Heart left ventricle (tissue), 16 donors: ENCODE data around the gene MAP1LC3B. TPM values are rescaled to one million over a fixed set of nuclear protein-coding genes. Genes with fewer than 3 reads are reported as not detected.

Source experiments
- ATAC-seq, 4 donors: fragments of 200-7000 bp; cut with Tn5 transposase; one replicate each; pipeline ENCODE4 v1.9.1; 2020 to 2022; ENCODE audit warnings: moderate library complexity in 4 of 4, mild to moderate bottlenecking in 3 of 4, moderate number of reproducible peaks in 1 of 4
- DNase-seq, 5 donors: peaks; one replicate each; pipeline ENCODE4 v3.0.0-alpha.2; 2020
- H3K27ac ChIP-seq, 12 donors: fragments of 200-600 bp; sonication (generic) in 4 of 12; one replicate each; pipeline versions ENCODE4 v1.5.0 to v1.8.0; 2016 to 2022; ENCODE audit warnings: mild to moderate bottlenecking in 2 of 12
- H3K27me3 ChIP-seq, 9 donors: fragments of 200-600 bp; sonication (generic) in 2 of 9; one replicate each; pipeline versions ENCODE4 v1.5.1 to v1.8.0; 2016 to 2022; ENCODE audit warnings: mild to moderate bottlenecking in 3 of 9
- H3K36me3 ChIP-seq, 9 donors: fragments of 200-600 bp; sonication (generic) in 2 of 9; one replicate each; pipeline versions ENCODE4 v1.5.0 to v1.8.0; 2018 to 2022; ENCODE audit warnings: mild to moderate bottlenecking in 2 of 9
- H3K4me1 ChIP-seq, 12 donors: fragments of 200-600 bp; sonication (generic) in 4 of 12; one replicate each; pipeline versions ENCODE4 v1.5.0 to v1.8.0; 2016 to 2022; ENCODE audit warnings: mild to moderate bottlenecking in 3 of 12
- H3K4me3 ChIP-seq, 12 donors: fragments of 200-600 bp; sonication (generic) in 4 of 12; one replicate each; pipeline versions ENCODE4 v1.5.0 to v1.8.0; 2017 to 2022; ENCODE audit warnings: mild to moderate bottlenecking in 9 of 12, moderate library complexity in 4 of 12
- H3K9me3 ChIP-seq, 12 donors: fragments of 200-600 bp; sonication (generic) in 4 of 12; one replicate each; pipeline versions ENCODE4 v1.5.0 to v1.8.0; 2016 to 2022; ENCODE audit warnings: mild to moderate bottlenecking in 1 of 12
- POLR2A ChIP-seq, 2 donors: fragments of 450-650 bp; IDR thresholded peaks; one replicate each; pipeline ENCODE4 v1.6.1; 2017; ENCODE audit warnings: antibody characterized with exemption in 2 of 2, mild to moderate bottlenecking in 2 of 2, moderate library complexity in 2 of 2
- WGBS, 4 donors: extraction: QIAGEN DNeasy Blood & Tissue Kit in 2 of 4; methylation state at CpG; one replicate each; pipeline versions ENCODE4 v1.1.5 to v1.1.7; 2013 to 2018; 5-methylcytosine and 5-hydroxymethylcytosine counted together
- intact Hi-C, 10 donors: fragments of 100-400 bp; cut with DNase I; formaldehyde crosslinking; loops; one replicate each; pipeline versions ENCODE4 v1.11.1 to v1.14.2; 2022
- polyA plus RNA-seq, 2 donors: library from polyadenylated mRNA; stranded (reverse); fragments of 200-250 nt; gene quantifications; one replicate each; pipeline ENCODE4 v1.2.3, GENCODE V29; 2013
- total RNA-seq, 9 donors: library from RNA; depleted of rRNA in 2 of 9; stranded (reverse); fragments of >200 nt in 2 of 9; fragmentation: NEBNext Ultra II Directional in 3 of 9; extraction: Animal tissue kit (Norgen Biotek cat#: 25700) in 3 of 9; gene quantifications; one replicate each; pipeline versions ENCODE4 v1.1.0 to v1.2.4, GENCODE V29; 2016 to 2023
- TF ChIP-seq, protein P1 (sequence below), 12 donors: fragments of 200-600 bp; sonication (generic) in 4 of 12; IDR thresholded peaks; one replicate each; pipeline versions ENCODE4 v1.5.0 to v1.8.0; 2018 to 2022; ENCODE audit warnings: antibody characterized with exemption in 12 of 12, mild to moderate bottlenecking in 5 of 12
- donor health status: ischemic (EF 13 %, LVEDD 7.1; RV severe dilation, severe dysfunction).
- donor health status: healthy with polysubstance abuse.
- donor health status: DM: no; HTN: yes; CAD: no.
- donor health status: DM: no; HTN: no; CAD: no.
- donor health status: ischemic (EF 25% LVEDD 6.9; RV normal size, moderate dysfunction).
- donor health status: ischemic (EF 25% LVEDD 5.7; RV mildly dilated, moderate dysfunction).
- donor health status: healthy.
- donor health status: DM: yes; HTN: yes; CAD: no.
- donor health status: ischemic (EF 35%, LVEDD 5.7; RV mildly dilated, moderate dysfunction).
- donor health status: nonischemic (EF 11% LVEDD 7.7; RV severe dilation, severe dysfunction).
- donor health status: DM: yes; HTN: yes; CAD: no.
- donor health status: PGD.
- donor health status: ischemic (EF 29% LVEDD 5.4; RV normal size, mild dysfunction).
- donor health status: nonischemic (EF 23%, LVEDD 6.1; RV moderate dilation, normal function).

MAP1LC3B gene
- total and polyA plus RNA-seq, 11 donors, result 70.7 to 263 (median 116) TPM

GRCh38 chr16:87363771-87364455 is 28.2 kb upstream of the MAP1LC3B start:
- WGBS, 4 donors, result 17 to 24% (median 22%) methylated on average over 15 to 17 of the region's 17 CpGs
- ATAC-seq, result peak; percentile 84 to 90 (median 84)
- Histone ChIP-seq H3K27ac (peak overlapping the region; percentile 48 to 88 (median 76)), H3K27me3 (peaks cover 0 to 29% (median 0%) of the 10 kb centered on the region in 9 donors), H3K36me3 (peaks cover 0 to 57% (median 37%) of the 10 kb centered on the region in 9 donors), H3K4me1 (peaks cover 3 to 89% (median 35%) of the 10 kb centered on the region in 12 donors), H3K9me3 (no peaks in the 10 kb centered on the region), H3K4me3 (peak overlapping the region in 6 of 12 donors; percentile 1 to 27 (median 19))
- TF ChIP-seq, protein P1, sequence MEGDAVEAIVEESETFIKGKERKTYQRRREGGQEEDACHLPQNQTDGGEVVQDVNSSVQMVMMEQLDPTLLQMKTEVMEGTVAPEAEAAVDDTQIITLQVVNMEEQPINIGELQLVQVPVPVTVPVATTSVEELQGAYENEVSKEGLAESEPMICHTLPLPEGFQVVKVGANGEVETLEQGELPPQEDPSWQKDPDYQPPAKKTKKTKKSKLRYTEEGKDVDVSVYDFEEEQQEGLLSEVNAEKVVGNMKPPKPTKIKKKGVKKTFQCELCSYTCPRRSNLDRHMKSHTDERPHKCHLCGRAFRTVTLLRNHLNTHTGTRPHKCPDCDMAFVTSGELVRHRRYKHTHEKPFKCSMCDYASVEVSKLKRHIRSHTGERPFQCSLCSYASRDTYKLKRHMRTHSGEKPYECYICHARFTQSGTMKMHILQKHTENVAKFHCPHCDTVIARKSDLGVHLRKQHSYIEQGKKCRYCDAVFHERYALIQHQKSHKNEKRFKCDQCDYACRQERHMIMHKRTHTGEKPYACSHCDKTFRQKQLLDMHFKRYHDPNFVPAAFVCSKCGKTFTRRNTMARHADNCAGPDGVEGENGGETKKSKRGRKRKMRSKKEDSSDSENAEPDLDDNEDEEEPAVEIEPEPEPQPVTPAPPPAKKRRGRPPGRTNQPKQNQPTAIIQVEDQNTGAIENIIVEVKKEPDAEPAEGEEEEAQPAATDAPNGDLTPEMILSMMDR (IDR thresholded peaks at IDR 0.05), result no peak
- TF ChIP-seq POLR2A (IDR thresholded peaks at IDR 0.05), result no peak
- peak; percentile 51 to 66 (median 57) for DNase-seq
- intact Hi-C loops, result loop anchor here in 3 of 10 donors (5.0 kb wide), 2 partner anchors 37 to 47 kb away; partner anchors contain the start of gene C16orf95 (in 1 of the 3)

DNA sequence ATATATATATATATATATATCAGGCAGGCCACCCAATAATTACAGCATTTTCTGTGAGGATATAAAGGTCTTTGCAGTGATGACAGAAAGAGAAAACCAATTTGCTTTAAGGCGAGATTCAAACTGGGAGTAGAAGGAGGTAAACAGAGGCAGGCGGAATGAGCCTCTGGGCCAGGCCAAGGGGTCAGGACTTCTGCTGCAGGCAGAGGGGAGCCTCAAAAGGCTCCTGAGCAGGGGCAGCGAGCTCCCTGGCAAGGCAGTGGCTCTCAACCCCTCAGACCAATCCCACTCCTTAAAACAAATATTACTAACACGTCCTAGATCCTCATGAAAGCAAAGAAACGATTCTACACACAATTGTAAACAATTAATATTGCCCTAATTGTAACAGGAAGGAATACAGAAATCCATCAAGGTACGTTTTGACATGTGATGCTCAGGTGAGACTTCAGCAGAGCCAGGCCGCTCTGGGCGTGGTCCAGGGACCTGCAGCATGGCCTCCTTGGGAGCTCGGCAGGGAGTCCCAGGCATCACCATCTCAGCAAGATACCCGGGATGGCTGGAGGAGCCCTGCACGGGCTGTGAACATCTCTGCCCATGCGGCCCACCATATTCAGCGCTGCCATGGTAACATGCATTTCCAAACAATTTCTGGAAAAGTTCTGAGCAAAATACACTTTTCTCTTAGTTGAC is 27.0 kb upstream of the MAP1LC3B start:
- Histone ChIP-seq H3K4me1 (peaks cover 6 to 95% (median 47%) of the 10 kb centered on the region in 12 donors), H3K36me3 (peaks cover 0 to 45% (median 26%) of the 10 kb centered on the region in 9 donors), H3K27me3 (peaks cover 0 to 34% (median 0%) of the 10 kb centered on the region in 9 donors), H3K4me3 (no peak overlapping the region), H3K9me3 (no peaks in the 10 kb centered on the region), H3K27ac (peak overlapping the region in 5 of 12 donors; percentile 64 to 81 (median 75))
- DNase-seq (peak in 3 of 5 donors; percentile 7 to 12 (median 8)), ATAC-seq (no peak)
- 89 to 94% (median 93%) methylated on average over 13 of the region's 13 CpGs for WGBS, 4 donors
- intact Hi-C loops, result no loop called here
- TF ChIP-seq, protein P1 (IDR thresholded peaks at IDR 0.05), result no peak
- no peak for TF ChIP-seq POLR2A (IDR thresholded peaks at IDR 0.05)

- DNase-seq (peak in 2 of 5 donors; percentile 7 to 35), ATAC-seq (no peak)
- H3K36me3 ChIP-seq, result peaks cover 0 to 41% (median 17%) of the 10 kb centered on the region in 9 donors
- TF ChIP-seq POLR2A (IDR thresholded peaks at IDR 0.05), result no peak
- TF ChIP-seq, protein P1 (IDR thresholded peaks at IDR 0.05), result no peak
- H3K9me3 ChIP-seq, result no peaks in the 10 kb centered on the region
- H3K27ac ChIP-seq, result peak overlapping the region in 2 of 12 donors; percentile 74 to 81
- peaks cover 0 to 42% (median 0%) of the 10 kb centered on the region in 9 donors for H3K27me3 ChIP-seq
- 79 to 86% (median 80%) methylated on average over 4 of the region's 4 CpGs for WGBS, 4 donors
- H3K4me3 ChIP-seq, result no peak overlapping the region
- peaks cover 6 to 95% (median 57%) of the 10 kb centered on the region in 12 donors for H3K4me1 ChIP-seq
- intact Hi-C loops, result no loop called here
These were observed 25.8 kb upstream of the MAP1LC3B start for GRCh38 chr16:87366288-87366687.

- Histone ChIP-seq H3K9me3 (no peaks in the 10 kb centered on the region), H3K4me3 (no peak overlapping the region), H3K27me3 (peaks cover 0 to 49% (median 0%) of the 10 kb centered on the region in 9 donors), H3K27ac (peak overlapping the region in 1 of 12 donors; percentile 74), H3K36me3 (peaks cover 0 to 35% (median 11%) of the 10 kb centered on the region in 9 donors), H3K4me1 (peaks cover 6 to 95% (median 62%) of the 10 kb centered on the region in 12 donors)
- 91 to 100% (median 97%) methylated on average over 1 of the region's 1 CpG for WGBS, 4 donors
- DNase-seq (peak in 2 of 5 donors; percentile 2 to 3), ATAC-seq (no peak)
- intact Hi-C loops, result no loop called here
- TF ChIP-seq, protein P1 (IDR thresholded peaks at IDR 0.05), result no peak
- TF ChIP-seq POLR2A (IDR thresholded peaks at IDR 0.05), result no peak
These were observed 25.2 kb upstream of the MAP1LC3B start for GRCh38 chr16:87366930-87367329.
